BLaER1 treated with 17β-estradiol and CSF1 and Interleukin-3, amounts not matched to agents 10 nM and 100 nM (cell line): ENCODE measurements around the gene NKX2-3.

Source experiments
- H3K27ac ChIP-seq, 11 experiments: shearing (Covaris generic); formaldehyde crosslinking; 2 replicates each; pipeline ENCODE4 v1.8.1; 2022
- H3K27me3 ChIP-seq, 11 experiments: shearing (Covaris generic); formaldehyde crosslinking; 2 replicates each; pipeline ENCODE4 v1.8.1; 2022
- H3K36me3 ChIP-seq, 11 experiments: shearing (Covaris generic); formaldehyde crosslinking; 2 replicates each; pipeline ENCODE4 v1.8.1; 2022
- H3K4me1 ChIP-seq, 10 experiments: shearing (Covaris generic); formaldehyde crosslinking; 2 replicates each; pipeline ENCODE4 v1.8.1; 2022
- H3K4me2 ChIP-seq, 11 experiments: shearing (Covaris generic); formaldehyde crosslinking; 2 replicates each; pipeline ENCODE4 v1.8.1; 2022
- H3K4me3 ChIP-seq, 10 experiments: shearing (Covaris generic); formaldehyde crosslinking; 2 replicates each; pipeline ENCODE4 v1.8.1; 2022
- H3K9ac ChIP-seq, 11 experiments: shearing (Covaris generic); formaldehyde crosslinking; 2 replicates each; pipeline ENCODE4 v1.8.1; 2022
- H3K9me3 ChIP-seq, 11 experiments: shearing (Covaris generic); formaldehyde crosslinking; replicated peaks in 1 of 11; 2 replicates each; pipeline ENCODE4 v1.8.1; 2022
- H4K20me1 ChIP-seq, 11 experiments: shearing (Covaris generic); formaldehyde crosslinking; 2 replicates each; pipeline ENCODE4 v1.8.1; 2022
- Cebpa-rat ChIP-seq, 11 experiments: shearing (Covaris generic); IDR thresholded peaks; 2 replicates each; pipeline ENCODE4 v1.8.1; 2022

The NKX2-3 gene

GRCh38 chr10:99540657-99541531 lies 8.2 kb downstream of the NKX2-3 start:
- Histone ChIP-seq H3K9me3 (peaks cover 11 to 37% (median 17%) of the 10 kb centered on the region in 11 experiments), H3K9ac (no peak overlapping the region), H3K4me3 (no peak overlapping the region), H3K27ac (no peak overlapping the region), H3K4me2 (peak overlapping the region in 2 of 11 experiments; percentile 9 to 19; a peak in 2 of 22 replicates), H3K36me3 (no peaks in the 10 kb centered on the region), H4K20me1 (peaks cover 0 to 29% (median 5%) of the 10 kb centered on the region in 11 experiments; a peak in 12 of 22 replicates), H3K27me3 (peaks cover 71 to 86% (median 81%) of the 10 kb centered on the region in 11 experiments), H3K4me1 (no peaks in the 10 kb centered on the region)
- no peak for TF ChIP-seq Cebpa-rat (IDR thresholded peaks at IDR 0.05)

DNA sequence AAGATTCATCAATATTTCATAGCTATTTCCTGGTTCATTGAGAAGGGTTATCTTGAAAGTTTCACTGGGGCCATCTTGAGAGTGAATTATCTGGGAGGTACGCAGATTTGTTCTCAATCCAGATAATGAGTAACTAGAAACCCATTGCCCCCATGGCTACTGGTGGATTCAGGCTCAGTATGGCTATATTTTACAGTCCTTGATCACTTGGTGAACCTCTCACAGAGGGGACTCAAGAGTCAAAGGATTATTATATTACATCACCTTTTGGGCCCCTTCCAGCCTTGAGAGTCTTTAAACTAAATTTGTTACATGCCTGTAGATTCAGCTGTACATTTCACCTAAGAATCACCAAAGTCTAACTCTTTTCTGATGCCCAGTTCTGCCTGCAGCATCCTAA lies 11.6 kb downstream of the NKX2-3 start:
- peaks cover 0 to 7% (median 0%) of the 10 kb centered on the region in 11 experiments; a peak in 4 of 22 replicates for H4K20me1 ChIP-seq
- H3K9me3 ChIP-seq = peaks cover 0 to 6% (median 0%) of the 10 kb centered on the region in 11 experiments; a peak in 2 of 22 replicates
- H3K27me3 ChIP-seq = peaks cover 38 to 52% (median 47%) of the 10 kb centered on the region in 11 experiments
- no peak overlapping the region for H3K9ac ChIP-seq
- no peak for TF ChIP-seq Cebpa-rat (IDR thresholded peaks at IDR 0.05)
- no peaks in the 10 kb centered on the region for H3K36me3 ChIP-seq
- H3K4me2 ChIP-seq = no peak overlapping the region
- no peak overlapping the region for H3K27ac ChIP-seq
- H3K4me1 ChIP-seq = no peaks in the 10 kb centered on the region
- H3K4me3 ChIP-seq = no peak overlapping the region

DNA sequence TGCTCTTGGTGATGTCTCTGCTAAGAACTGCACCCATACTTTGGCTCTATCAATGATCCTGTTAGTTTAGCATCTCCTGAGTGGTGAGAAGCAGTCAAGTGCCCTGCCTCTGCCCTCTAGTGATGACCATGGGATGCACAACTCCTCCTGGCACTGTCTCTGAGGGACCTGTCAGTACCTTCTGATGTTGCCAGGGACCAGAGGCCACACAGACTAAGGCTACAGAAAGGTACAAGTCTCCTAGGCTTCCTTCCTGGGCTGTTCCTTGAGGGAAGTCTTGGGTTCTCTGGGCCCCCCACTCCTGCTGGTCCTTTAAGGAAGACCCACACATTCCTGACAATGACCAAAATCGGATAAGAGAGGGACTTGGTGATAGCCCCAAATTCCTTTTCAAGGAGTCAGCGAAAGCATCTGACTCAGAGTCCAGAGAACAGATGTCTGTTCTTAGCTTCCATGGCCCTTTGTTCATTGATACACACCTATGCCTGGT lies 15.3 kb downstream of the NKX2-3 start:
- no peak for TF ChIP-seq Cebpa-rat (IDR thresholded peaks at IDR 0.05)
- H3K27me3 ChIP-seq = peaks cover under 1 to 15% (median 9%) of the 10 kb centered on the region in 11 experiments; a peak in 18 of 22 replicates

DNA sequence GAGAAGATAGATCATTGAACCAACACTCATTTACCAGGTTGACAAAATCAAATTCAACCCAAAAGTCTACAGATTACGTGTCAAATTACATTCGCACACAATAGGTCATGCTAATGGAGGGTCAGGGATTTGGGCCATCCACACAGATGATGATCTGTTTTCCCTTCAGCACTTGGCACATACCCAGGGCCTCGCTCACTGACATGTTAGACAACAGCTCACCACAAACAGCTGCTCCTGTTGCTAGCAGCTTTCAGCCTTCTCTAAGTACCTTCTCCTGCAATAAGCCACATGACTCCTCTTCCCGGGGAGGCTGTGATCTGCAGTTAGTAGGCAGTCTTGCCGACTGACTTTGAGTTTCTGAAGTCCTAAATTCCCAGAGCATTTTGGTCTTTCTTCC lies 18.4 kb downstream of the NKX2-3 start:
- Histone ChIP-seq H3K9me3 (no peaks in the 10 kb centered on the region), H3K4me2 (peak overlapping the region in 9 of 11 experiments; percentile 9 to 72 (median 48); a peak in 16 of 22 replicates), H3K36me3 (no peaks in the 10 kb centered on the region), H3K4me1 (peaks cover 6 to 20% (median 18%) of the 10 kb centered on the region in 10 experiments; a peak in 19 of 20 replicates), H3K27ac (no peak overlapping the region), H3K9ac (no peak overlapping the region), H4K20me1 (no peaks in the 10 kb centered on the region), H3K4me3 (no peak overlapping the region), H3K27me3 (no peaks in the 10 kb centered on the region)
- TF ChIP-seq Cebpa-rat (IDR thresholded peaks at IDR 0.05) = no peak

More for the DNA sequence above, 15.3 kb downstream of the NKX2-3 start:
- peaks cover 6 to 20% (median 17%) of the 10 kb centered on the region in 10 experiments; a peak in 18 of 20 replicates for H3K4me1 ChIP-seq
- H4K20me1 ChIP-seq = no peaks in the 10 kb centered on the region
- no peak overlapping the region for H3K4me2 ChIP-seq
- H3K9me3 ChIP-seq = no peaks in the 10 kb centered on the region
- H3K27ac ChIP-seq = no peak overlapping the region
- no peaks in the 10 kb centered on the region for H3K36me3 ChIP-seq
- no peak overlapping the region for H3K9ac ChIP-seq
- no peak overlapping the region for H3K4me3 ChIP-seq

- no peaks in the 10 kb centered on the region for H3K36me3 ChIP-seq
- H3K9me3 ChIP-seq = no peaks in the 10 kb centered on the region
- H3K9ac ChIP-seq = no peak overlapping the region
- H3K27me3 ChIP-seq = no peaks in the 10 kb centered on the region
- no peak overlapping the region for H3K4me3 ChIP-seq
- no peak for TF ChIP-seq Cebpa-rat (IDR thresholded peaks at IDR 0.05)
- peak overlapping the region in 9 of 11 experiments; percentile 9 to 72 (median 48); a peak in 14 of 22 replicates for H3K4me2 ChIP-seq
- H3K27ac ChIP-seq = no peak overlapping the region
- H3K4me1 ChIP-seq = peaks cover 6 to 20% (median 18%) of the 10 kb centered on the region in 10 experiments; a peak in 19 of 20 replicates
- no peaks in the 10 kb centered on the region for H4K20me1 ChIP-seq
Measured at GRCh38 chr10:99551616-99552015, 18.9 kb downstream of the NKX2-3 start.

GRCh38 chr10:99555371-99555770 lies 22.6 kb downstream of the NKX2-3 start:
- peaks cover 6 to 19% (median 15%) of the 10 kb centered on the region in 10 experiments; a peak in 19 of 20 replicates for H3K4me1 ChIP-seq
- H3K9me3 ChIP-seq = no peaks in the 10 kb centered on the region
- no peak overlapping the region for H3K9ac ChIP-seq
- H4K20me1 ChIP-seq = no peaks in the 10 kb centered on the region
- H3K27me3 ChIP-seq = no peaks in the 10 kb centered on the region
- no peak overlapping the region for H3K27ac ChIP-seq
- no peak overlapping the region for H3K4me2 ChIP-seq
- no peak overlapping the region for H3K4me3 ChIP-seq
- H3K36me3 ChIP-seq = no peaks in the 10 kb centered on the region
- no peak for TF ChIP-seq Cebpa-rat (IDR thresholded peaks at IDR 0.05)

DNA sequence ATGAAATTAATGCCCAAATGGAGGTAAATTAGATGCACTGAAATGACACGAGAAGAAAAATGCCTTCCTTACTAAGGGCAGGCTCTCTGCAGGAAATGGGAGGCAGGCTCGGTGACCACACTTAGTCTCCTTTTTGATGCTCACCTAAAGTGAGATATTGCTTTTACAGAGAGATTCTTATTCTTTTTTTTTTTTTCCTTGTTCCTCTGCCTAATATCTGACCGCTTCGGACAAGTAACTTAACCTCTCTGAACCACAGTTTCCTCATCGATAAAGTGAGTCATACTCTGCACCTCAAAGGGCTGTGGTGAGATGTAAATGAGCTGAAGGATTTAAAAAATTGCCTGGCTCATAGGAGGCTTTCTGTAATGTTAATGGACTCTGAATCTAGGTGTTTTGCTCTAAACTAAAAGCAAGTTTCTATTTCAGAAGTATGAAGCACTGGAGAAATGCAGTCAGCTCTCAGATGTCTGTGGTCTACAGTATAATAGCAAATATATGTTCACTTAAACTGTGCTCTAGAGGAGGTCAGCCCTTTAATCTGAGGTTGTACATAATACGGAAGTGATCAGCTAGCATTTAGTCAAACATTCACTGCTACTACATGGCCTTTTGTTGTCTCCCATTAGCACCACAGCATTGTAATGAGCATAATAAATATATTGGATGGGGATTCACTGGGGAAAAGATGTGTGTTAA lies 23.2 kb downstream of the NKX2-3 start:
- H3K4me1 ChIP-seq = peaks cover 6 to 15% (median 10%) of the 10 kb centered on the region in 10 experiments; a peak in 19 of 20 replicates
- no peak overlapping the region for H3K9ac ChIP-seq
- TF ChIP-seq Cebpa-rat (IDR thresholded peaks at IDR 0.05) = no peak
- no peaks in the 10 kb centered on the region for H3K36me3 ChIP-seq
- H3K4me2 ChIP-seq = 0 out of 22 replicates have a peak overlapping the region, but pooled peaks of 1 of the 11 experiments have one; percentile 17
- no peak overlapping the region for H3K4me3 ChIP-seq
- H3K27ac ChIP-seq = no peak overlapping the region
- no peaks in the 10 kb centered on the region for H4K20me1 ChIP-seq
- H3K27me3 ChIP-seq = no peaks in the 10 kb centered on the region
- no peaks in the 10 kb centered on the region for H3K9me3 ChIP-seq

DNA sequence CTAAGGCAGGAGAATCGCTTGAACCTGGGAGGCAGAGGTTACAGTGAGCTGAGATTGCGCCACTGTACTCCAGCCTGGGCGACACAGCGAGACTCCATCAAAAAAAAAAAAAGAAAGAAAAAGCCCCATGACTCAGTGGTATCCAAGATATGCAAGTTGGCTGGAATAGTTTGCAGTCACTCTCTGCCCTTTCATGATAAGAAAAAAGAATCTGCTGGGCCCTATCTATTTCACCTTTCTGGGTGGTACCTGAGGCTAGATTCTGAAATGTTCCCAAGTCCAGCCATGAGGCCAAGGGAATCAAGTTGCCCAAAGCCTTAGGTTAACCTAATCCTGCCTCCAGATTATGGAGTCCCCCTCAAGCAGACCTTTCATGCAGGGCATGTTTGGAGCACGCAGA lies 24.3 kb downstream of the NKX2-3 start:
- Histone ChIP-seq H4K20me1 (no peaks in the 10 kb centered on the region), H3K9me3 (no peaks in the 10 kb centered on the region), H3K4me1 (peaks cover 0 to 9% (median 0%) of the 10 kb centered on the region in 10 experiments; a peak in 4 of 20 replicates), H3K27ac (no peak overlapping the region), H3K36me3 (no peaks in the 10 kb centered on the region), H3K27me3 (no peaks in the 10 kb centered on the region), H3K4me2 (no peak overlapping the region), H3K9ac (no peak overlapping the region), H3K4me3 (no peak overlapping the region)
- no peak for TF ChIP-seq Cebpa-rat (IDR thresholded peaks at IDR 0.05)

DNA sequence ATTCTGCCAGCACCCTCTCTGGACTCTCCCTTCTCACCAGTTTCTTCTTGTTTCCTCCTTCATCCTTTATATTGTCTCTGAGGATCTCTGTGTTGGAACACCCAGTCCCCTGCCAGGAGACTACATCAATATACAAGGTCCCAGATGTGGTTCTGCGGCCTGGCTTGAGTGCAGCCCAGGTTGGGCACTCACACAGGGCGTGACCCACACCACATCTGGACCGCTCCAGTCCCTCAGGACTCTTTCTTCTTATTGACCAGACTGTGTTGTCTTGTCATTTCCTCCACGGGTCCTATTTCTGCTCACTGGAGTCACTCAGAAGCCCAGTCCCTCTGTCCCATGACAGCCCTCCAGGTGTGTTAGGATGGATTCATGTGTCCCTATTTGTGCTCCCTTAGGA lies 26.0 kb downstream of the NKX2-3 start:
- H3K27ac ChIP-seq = no peak overlapping the region
- no peak overlapping the region for H3K9ac ChIP-seq

More for the DNA sequence above, 26.0 kb downstream of the NKX2-3 start:
- Histone ChIP-seq H3K36me3 (no peaks in the 10 kb centered on the region), H4K20me1 (no peaks in the 10 kb centered on the region), H3K4me1 (peaks cover 0 to 9% (median 0%) of the 10 kb centered on the region in 10 experiments; a peak in 2 of 20 replicates), H3K4me3 (no peak overlapping the region), H3K27me3 (no peaks in the 10 kb centered on the region), H3K9me3 (no peaks in the 10 kb centered on the region), H3K4me2 (no peak overlapping the region)
- no peak for TF ChIP-seq Cebpa-rat (IDR thresholded peaks at IDR 0.05)
